ENCODE data around the gene SCFD2.
"Not testable (repeated sequence)": the region's sequence is repeated elsewhere in the genome, so short reads cannot be mapped to it uniquely, and the experiment has no call there.

SCFD2 gene

DNA sequence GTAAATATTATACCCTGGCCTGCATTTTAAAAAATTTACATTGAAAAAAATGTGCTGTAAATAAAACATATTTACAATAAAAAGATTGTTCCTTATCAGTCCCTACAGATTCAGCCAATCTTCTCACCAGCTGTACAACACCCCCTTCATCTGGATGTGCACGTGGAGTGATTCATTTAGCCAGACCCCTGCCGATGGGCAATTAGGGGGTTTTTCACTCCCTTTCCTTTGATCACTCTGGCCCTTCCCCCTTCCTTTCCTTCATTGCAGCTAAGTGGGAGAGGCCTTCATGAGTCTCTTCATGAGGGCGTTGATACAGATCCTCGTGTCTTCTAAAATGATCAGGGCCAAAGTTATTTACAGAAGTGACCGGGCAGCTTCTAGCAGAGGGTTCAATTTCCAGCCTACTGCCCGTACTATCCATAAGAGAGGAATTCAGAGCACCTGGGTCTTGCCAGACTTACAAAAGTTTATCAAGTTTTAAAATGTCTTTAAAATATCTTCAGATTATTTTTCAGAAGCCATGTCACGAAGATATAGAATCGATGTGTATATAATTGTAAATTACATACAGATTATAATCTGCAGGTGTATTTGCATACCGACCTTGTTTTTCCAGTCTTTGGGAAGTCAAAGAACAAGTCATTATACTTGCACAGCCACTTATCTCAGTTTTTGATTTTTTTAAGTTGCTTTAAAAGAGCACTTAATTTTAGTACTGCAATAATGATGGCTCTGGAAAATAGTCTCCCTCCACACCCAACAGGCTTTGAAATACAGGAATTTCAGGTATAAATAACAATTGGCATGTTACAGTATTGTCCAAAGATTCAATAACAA lies 525.1 kb downstream of the SCFD2 start:
- DNase-seq: no peak

DNA sequence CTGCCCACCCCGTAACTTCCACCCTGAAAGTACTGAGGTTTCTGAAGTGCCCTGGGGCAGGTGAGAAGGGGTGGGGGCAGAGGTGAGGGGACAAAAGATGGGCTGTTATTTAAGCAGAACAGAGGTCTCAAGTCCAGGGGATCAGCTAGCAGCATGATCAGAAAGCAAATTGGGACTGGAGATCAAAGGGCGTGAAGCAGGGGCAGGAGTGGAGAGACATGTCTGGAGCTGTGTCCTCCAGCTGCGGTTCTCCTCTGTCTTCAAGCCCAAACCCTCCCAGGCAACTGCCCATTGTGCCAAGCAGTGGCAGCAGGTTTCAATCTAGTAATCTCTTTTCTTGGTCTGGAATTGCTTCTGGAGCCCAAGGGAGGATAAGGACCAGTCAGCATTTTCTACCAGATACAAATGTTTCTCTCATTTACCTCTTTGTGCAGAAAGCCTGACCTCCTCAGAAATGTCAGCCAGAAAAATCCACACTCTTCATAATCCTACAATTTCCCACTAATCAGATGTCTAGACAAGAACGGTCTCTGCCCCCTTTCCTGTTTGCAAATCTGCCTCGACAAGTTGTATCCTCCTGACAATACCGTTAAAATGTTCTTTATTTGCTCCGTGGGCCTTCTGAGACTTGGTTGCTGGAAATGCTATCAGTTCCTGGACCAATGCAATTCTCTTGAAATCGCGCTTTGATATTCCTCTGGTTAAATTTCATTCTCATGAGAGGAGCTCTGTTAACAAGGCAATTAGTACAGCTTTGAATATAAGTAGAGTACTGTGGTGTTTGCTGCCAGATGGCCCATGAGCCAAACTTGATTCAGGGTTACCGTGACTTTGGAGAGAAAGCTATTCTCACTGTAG lies 526.9 kb downstream of the SCFD2 start:
- DNase-seq: peak; percentile 30

DNA sequence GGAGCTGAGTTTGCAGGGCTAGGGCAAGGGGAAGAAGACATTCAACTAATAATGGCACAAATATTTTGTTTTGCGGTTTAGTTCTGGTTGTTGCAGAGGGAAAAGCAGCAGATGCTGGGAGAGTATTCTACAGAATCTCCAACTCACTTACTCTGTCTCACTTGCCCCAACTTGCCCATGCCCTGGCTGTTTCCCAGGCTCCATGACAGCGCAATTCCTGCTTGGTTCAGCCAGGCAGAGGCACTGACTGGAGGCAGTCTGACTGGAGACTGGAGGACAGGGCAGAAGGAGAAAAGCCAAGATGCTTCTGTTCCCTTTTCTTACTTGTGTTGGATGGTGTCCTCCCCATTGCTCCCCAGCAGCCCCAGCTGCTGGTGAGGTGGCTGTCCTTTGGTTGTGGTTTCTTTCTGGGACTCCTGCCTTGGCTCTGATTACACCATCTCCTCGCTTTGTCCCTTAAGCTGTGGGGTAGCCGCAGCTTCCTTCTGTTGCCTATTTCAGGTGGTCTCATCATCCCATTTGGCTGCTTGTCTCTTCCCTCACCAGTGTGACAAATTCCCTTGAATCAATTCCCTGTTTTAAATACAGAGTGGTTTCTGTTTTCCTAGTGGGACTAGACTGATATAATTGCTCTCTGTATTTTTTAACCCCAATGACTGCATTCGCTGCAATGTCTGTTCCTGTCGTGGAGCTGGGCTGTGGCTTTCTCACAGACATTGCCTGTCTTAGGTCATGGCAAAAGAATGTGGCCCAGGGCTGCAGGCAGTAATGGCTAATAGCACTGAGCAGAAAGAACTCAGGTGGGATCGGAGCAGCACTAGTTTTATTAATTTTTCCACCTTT lies 527.9 kb downstream of the SCFD2 start:
- DNase-seq: no peak

DNA sequence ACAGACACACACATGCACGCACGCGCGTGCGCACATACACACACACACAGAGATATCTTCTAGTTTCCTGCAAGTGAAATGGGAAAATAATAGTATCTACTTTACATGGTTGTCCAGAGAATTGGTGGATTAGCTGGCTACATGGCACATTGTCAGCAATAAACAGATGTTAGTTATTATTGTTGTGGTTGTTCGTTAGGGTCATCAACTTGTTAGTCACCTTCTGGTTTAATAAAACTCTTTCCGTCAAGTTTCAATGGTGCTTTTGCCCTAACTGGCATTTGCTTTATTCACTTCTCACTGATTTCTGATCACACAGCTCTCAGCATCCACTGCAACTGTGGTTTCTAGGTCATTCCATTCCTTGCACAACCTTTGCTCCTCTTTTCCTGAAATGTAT lies 529.2 kb downstream of the SCFD2 start:
- DNase-seq: no peak

- no peak for DNase-seq
Measured at GRCh38 chr4:52836120-52836519, 529.7 kb downstream of the SCFD2 start.

DNA sequence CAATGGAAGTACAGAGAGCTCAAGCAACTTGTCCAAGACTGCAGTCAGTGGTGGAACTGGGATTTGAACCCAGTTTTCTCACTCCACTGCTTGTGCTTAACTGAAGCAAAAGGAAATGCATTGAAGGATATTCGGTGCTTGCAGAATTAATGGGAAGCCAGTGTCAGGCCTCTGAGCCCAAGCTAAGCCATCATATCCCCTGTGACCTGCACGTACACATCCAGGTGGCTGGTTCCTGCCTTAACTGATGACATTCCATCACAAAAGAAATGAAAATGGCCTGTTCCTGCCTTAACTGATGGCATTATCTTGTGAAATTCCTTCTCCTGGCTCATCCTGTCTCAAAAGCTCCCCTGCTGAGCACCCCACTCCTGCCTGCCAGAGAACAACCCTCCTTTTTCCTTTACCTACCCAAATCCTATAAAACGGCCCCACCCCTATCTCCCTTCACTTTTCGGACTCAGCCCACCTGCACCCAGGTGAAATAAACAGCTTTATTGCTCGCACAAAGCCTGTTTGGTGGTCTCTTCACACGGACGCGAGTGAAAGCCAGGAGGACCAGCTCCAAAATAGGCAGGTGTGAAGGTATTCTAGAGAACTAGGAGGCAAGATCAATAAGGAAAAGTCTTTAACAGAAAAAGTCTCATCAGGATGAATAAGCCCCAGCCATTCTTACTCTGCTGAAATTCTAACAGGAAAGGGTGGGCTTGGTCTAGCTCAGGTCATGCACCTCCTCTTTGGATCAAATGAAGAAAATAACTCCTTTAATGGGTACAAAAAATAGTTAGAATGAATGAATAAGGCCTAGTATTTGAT lies 531.0 kb downstream of the SCFD2 start:
- DNase-seq: not testable (repeated sequence)

GRCh38 chr4:52833941-52834525 lies 531.8 kb downstream of the SCFD2 start:
- DNase-seq: no peak

DNA sequence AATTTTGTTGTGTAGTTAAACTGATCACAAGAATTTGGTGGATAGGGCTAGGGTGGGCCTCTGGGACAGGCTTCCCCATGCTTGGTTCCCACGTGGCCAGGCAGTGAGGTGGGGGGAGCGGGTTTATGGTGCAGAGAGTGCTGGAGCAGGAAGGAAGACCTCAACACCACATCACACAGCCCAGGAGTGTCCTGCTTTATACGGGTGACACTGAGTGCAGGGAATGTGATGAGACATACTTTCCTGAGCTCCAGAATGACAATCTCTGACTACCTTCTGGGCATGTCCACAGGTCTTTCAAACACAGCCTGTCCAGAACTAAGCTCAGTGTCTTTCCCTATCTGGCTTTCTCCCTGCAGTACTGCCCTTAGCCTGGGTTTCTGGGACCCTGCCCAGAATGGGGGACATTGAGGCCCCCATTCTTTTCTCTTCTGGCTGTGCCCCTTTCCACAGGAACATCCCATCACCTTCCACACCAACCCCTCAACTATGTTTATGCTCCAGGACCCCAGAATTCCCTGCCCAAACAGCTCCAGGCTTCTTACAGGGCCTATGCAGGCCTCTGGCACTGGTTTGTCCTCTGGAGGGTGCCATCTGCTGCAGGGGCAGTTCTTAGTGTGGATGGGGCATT lies 540.3 kb downstream of the SCFD2 start:
- no peak for DNase-seq

DNA sequence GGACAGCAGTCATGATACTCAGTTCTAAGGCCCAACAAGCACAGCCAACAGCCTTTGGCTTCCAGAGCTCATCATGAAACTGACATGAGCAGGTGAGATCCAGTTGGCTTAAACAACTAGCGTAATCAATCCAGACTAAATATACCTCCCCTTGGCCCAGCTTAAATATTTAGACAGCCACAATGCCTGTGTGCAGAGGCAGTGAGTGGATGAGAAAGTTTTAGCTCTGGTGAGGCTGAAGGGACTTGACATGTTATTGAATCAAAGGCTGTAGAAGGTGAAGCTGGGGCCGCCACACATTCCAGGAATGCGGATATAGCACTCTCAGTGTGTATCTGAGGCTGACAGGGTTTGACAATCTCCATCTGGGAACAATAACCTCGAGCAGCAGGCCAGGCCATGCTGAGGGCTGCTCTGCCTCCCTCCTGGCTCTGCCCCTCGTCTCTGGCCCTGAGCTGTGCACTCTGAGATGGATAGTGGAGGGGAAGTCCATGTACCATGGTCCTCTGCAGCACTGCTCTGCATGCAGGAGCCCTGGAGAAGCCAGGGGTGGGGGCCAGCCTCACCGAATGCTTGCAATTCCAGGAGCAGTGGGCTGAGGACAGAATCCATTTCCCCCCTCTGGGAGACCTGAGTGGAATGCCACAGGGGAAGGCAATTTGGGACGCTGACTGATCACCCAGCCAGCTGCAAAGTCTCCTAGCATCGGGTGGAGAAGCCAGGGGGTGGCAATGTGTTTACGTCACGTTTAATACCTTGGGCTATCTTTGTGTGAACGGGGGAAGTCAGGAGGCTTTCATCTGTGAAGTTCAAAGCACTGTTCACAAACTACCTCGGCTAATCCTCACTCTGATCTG lies 541.0 kb downstream of the SCFD2 start:
- DNase-seq: peak; percentile 44

DNA sequence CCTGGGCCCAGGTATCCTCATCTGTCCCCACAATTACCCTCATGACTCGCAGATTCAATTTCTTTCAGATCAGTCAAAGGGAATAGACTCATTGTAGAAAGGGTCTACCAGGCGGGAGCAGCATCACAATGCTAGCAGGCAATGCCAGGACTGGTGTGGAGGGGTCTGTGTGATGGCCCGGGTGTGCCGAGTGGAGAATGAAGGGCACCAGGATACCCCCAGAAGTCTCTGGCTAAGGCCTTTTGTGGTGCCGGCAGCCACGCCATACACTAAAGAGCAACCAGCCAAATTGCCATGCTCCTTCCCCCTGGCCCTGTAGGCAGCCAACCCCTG lies 541.6 kb downstream of the SCFD2 start:
- no peak for DNase-seq

GRCh38 chr4:52823702-52824092 lies 542.2 kb downstream of the SCFD2 start:
- DNase-seq: no peak

Measured in femur (tissue), 1 donor.